Measurements from ENCODE around the gene TRDMT1. TPM values are rescaled to one million over a fixed set of nuclear protein-coding genes. Genes with fewer than 3 reads are reported as not detected.
A peak's percentile ranks its signal among the peaks of the same experiment; 100 is the strongest.

TRDMT1 gene
- total RNA-seq, 1 experiment from 2014 or later = 20.2 TPM

- Mint-ChIP-seq H3K27me3 (ENCODE audit: low read depth) (peaks cover 28% of the 10 kb centered on the region), H3K36me3 (ENCODE audit: insufficient read depth in 1 of 3, low read depth in 3 of 3) (peaks cover 8 to 31% (median 24%) of the 10 kb centered on the region in 3 experiments; a peak in 6 of 7 replicates), H3K4me3 (peak overlapping the region; percentile 74 to 85), H3K4me1 (peaks cover 29 to 33% of the 10 kb centered on the region in 2 experiments), H3K9me3 (no peaks in the 10 kb centered on the region; a peak in 1 of 5 replicates), H3K27ac (peak overlapping the region in 1 of 3 experiments; percentile 86; a peak in 1 of 7 replicates)
- Histone ChIP-seq H3K79me2 (ENCODE audit: insufficient read depth, low read length) (no peaks in the 10 kb centered on the region), H3K23me2 (ENCODE audit: insufficient read length, low read depth, low read length, poor library complexity, severe bottlenecking) (peaks cover 16% of the 10 kb centered on the region), H3K4me2 (ENCODE audit: insufficient read depth, insufficient read length, low read length) (peak overlapping the region; percentile 85), H2BK12ac (ENCODE audit: insufficient read length, low read depth, low read length) (no peak overlapping the region), H3K18ac (ENCODE audit: insufficient read length, low read depth, low read length) (peak overlapping the region; percentile 0), H3T11ph (ENCODE audit: low read length) (no peak overlapping the region), H3K9ac (ENCODE audit: extremely low read depth, insufficient read length, low read length) (peak overlapping the region; percentile 25), H3K9me3 (ENCODE audit: control insufficient read depth, low read depth, low read length) (no peaks in the 10 kb centered on the region), H3K27ac (ENCODE audit: insufficient read length, low read depth, low read length) (no peak overlapping the region), H2BK5ac (ENCODE audit: insufficient read length, low read length) (no peak overlapping the region), H3K23ac (ENCODE audit: insufficient read length, low read depth, low read length) (no peak overlapping the region), H2AFZ (ENCODE audit: low read length) (no peak overlapping the region), H4K5ac (ENCODE audit: insufficient read length, low read depth, low read length) (no peak overlapping the region), H3K79me1 (ENCODE audit: insufficient read depth, low read depth, low read length, poor library complexity, severe bottlenecking) (no peaks in the 10 kb centered on the region), H2BK20ac (ENCODE audit: low read depth, low read length, poor library complexity, severe bottlenecking) (no peak overlapping the region), H4K91ac (ENCODE audit: insufficient read length, low read depth, low read length) (no peak overlapping the region), H2BK15ac (ENCODE audit: low read depth, low read length) (no peak overlapping the region), H3K56ac (ENCODE audit: insufficient read length, low read depth, low read length) (no peak overlapping the region), H3K4ac (ENCODE audit: low read depth, low read length) (no peak overlapping the region), H4K20me1 (ENCODE audit: control insufficient read depth, insufficient read depth, insufficient read length) (no peaks in the 10 kb centered on the region), H2BK120ac (ENCODE audit: low read depth, low read length, poor library complexity, severe bottlenecking) (no peak overlapping the region), H3K14ac (ENCODE audit: insufficient read depth, low read length) (peak overlapping the region; percentile 1; the same call in 1 of the 2 replicates), H4K8ac (replicated peaks; ENCODE audit: insufficient read length, low read depth, low read length) (no peak overlapping the region), H2AK5ac (ENCODE audit: insufficient read length, low read length) (no peak overlapping the region), H3K27me3 (ENCODE audit: insufficient read depth, low read length) (peaks cover 7% of the 10 kb centered on the region; the same call in 1 of the 2 replicates), H3K4me1 (ENCODE audit: insufficient read depth, low read length) (peaks cover 4% of the 10 kb centered on the region; the same call in 1 of the 2 replicates)
- peak; percentile 64 for DNase-seq
- no CpG with 5 or more reads among the region's 72 CpGs for WGBS (ENCODE audit: extremely low coverage, insufficient read length, low lambda C conversion rate)
- TF ChIP-seq CTCF (conservative IDR thresholded peaks at IDR 0.05) = no peak
These were observed 27.7 kb upstream of the TRDMT1 start for GRCh38 chr10:17229016-17229716.

Data from H9 (cell line).